Esophagus squamous epithelium (tissue), 5 donors: Measurements from ENCODE around the gene CCDC85C. TPM values are rescaled to one million over a fixed set of nuclear protein-coding genes. Genes with fewer than 3 reads are reported as not detected.

Experiments
- DNase-seq: peaks from one replicate; lab custom pipeline; 2025; lab: John Stamatoyannopoulos, UW
- H3K27ac ChIP-seq, 4 donors: fragments of 200-600 bp; sonication (generic); one replicate each; pipeline ENCODE4 v1.5.1; 2016 to 2019; ENCODE audit warnings: mild to moderate bottlenecking in 1 of 4
- H3K27me3 ChIP-seq, 4 donors: fragments of 200-600 bp; sonication (generic); 1 replicate in 3 of 4; 2 replicates in 1 of 4; pipeline versions ENCODE4 v1.5.1 to v1.6.0; 2017 to 2021; ENCODE audit warnings: antibody characterized with exemption in 1 of 4
- H3K36me3 ChIP-seq, 3 donors: fragments of 200-600 bp; sonication (generic); one replicate each; pipeline ENCODE4 v1.5.1; 2016 to 2019
- H3K4me1 ChIP-seq, 3 donors: fragments of 200-600 bp; sonication (generic); one replicate each; pipeline ENCODE4 v1.5.1; 2017 to 2019
- H3K4me3 ChIP-seq, 4 donors: fragments of 200-600 bp; sonication (generic); 1 replicate in 3 of 4; 2 replicates in 1 of 4; pipeline ENCODE4 v1.5.1; 2016 to 2019; ENCODE audit warnings: mild to moderate bottlenecking in 2 of 4, moderate library complexity in 1 of 4
- H3K9me3 ChIP-seq, 3 donors: fragments of 200-600 bp; sonication (generic); one replicate each; pipeline ENCODE4 v1.5.1; 2016 to 2019
- CTCF ChIP-seq, 6 experiments: fragments of 450-650 bp in 4 of 6; fragments of 200-600 bp in 2 of 6; sonication (generic) in 2 of 6; IDR thresholded peaks; one replicate each; pipeline ENCODE4 v1.5.1; 2016 to 2019; ENCODE audit warnings: antibody characterized with exemption in 6 of 6, mild to moderate bottlenecking in 4 of 6, moderate library complexity in 4 of 6
- POLR2A ChIP-seq, 4 donors: fragments of 450-650 bp; IDR thresholded peaks; one replicate each; pipeline ENCODE4 v1.6.1; 2017; ENCODE audit warnings: antibody characterized with exemption in 4 of 4, mild to moderate bottlenecking in 4 of 4, moderate library complexity in 3 of 4
- WGBS, 2 donors: methylation state at CpG; one replicate each; pipeline ENCODE4 v1.1.5; 2018; 5-methylcytosine and 5-hydroxymethylcytosine counted together
- intact Hi-C: fragments of 100-400 bp; cut with DNase I; formaldehyde crosslinking; loops from one replicate; pipeline ENCODE4 v1.15.0; 2022
- total RNA-seq, 4 donors: library from RNA; depleted of rRNA; stranded (reverse); fragments of >200 nt; gene quantifications; one replicate each; pipeline ENCODE4 v1.1.0, GENCODE V29; 2016
- donor health status: DM: yes; HTN: yes; CAD: no.

The CCDC85C gene
- total RNA-seq, 4 donors from 2014 or later: 23.4 to 52.0 (median 27.1) TPM

- H3K27ac ChIP-seq: peak overlapping the region; percentile 26 to 78 (median 68)
- no peak overlapping the region for H3K4me3 ChIP-seq
- no peak for TF ChIP-seq CTCF (IDR thresholded peaks at IDR 0.05)
- no peak for TF ChIP-seq POLR2A (IDR thresholded peaks at IDR 0.05)
- intact Hi-C loops: no loop called here
- WGBS, 2 donors: 90% methylated on average over 2 of the region's 5 CpGs; no CpG with 5 or more reads in 1 of the 2 donors
- DNase-seq: no peak
- no peaks in the 10 kb centered on the region for H3K27me3 ChIP-seq
- H3K9me3 ChIP-seq: no peaks in the 10 kb centered on the region
- peaks cover 15 to 44% (median 21%) of the 10 kb centered on the region in 3 donors for H3K4me1 ChIP-seq
- peaks cover 0 to 32% (median 0%) of the 10 kb centered on the region in 3 donors for H3K36me3 ChIP-seq
Observed at GRCh38 chr14:99523704-99524055, 80.3 kb downstream of the CCDC85C start.

- H3K27me3 ChIP-seq: no peaks in the 10 kb centered on the region
- WGBS, 2 donors: 85% methylated on average over 4 of the region's 14 CpGs; no CpG with 5 or more reads in 1 of the 2 donors
- H3K27ac ChIP-seq: peak overlapping the region; percentile 26 to 78 (median 68)
- peaks cover 18 to 49% (median 21%) of the 10 kb centered on the region in 3 donors for H3K4me1 ChIP-seq
- intact Hi-C loops: no loop called here
- no peaks in the 10 kb centered on the region for H3K9me3 ChIP-seq
- TF ChIP-seq CTCF (IDR thresholded peaks at IDR 0.05) (no peak), POLR2A (IDR thresholded peaks at IDR 0.05) (no peak)
- H3K4me3 ChIP-seq: no peak overlapping the region
- H3K36me3 ChIP-seq: peaks cover 0 to 28% (median 0%) of the 10 kb centered on the region in 3 donors
- DNase-seq: no peak
Observed at GRCh38 chr14:99522934-99523703, 80.9 kb downstream of the CCDC85C start.

GRCh38 chr14:99522457-99522891 lies 81.5 kb downstream of the CCDC85C start:
- WGBS, 2 donors: 24 to 40% methylated on average over 4 of the region's 12 CpGs
- H3K4me3 ChIP-seq: no peak overlapping the region
- no peaks in the 10 kb centered on the region for H3K27me3 ChIP-seq
- intact Hi-C loops: no loop called here
- DNase-seq: no peak
- peak overlapping the region in 3 of 4 donors; percentile 67 to 78 (median 68) for H3K27ac ChIP-seq
- no peak for TF ChIP-seq CTCF (IDR thresholded peaks at IDR 0.05)
- TF ChIP-seq POLR2A (IDR thresholded peaks at IDR 0.05): no peak
- H3K4me1 ChIP-seq: peaks cover 18 to 53% (median 21%) of the 10 kb centered on the region in 3 donors
- no peaks in the 10 kb centered on the region for H3K9me3 ChIP-seq
- H3K36me3 ChIP-seq: peaks cover 0 to 28% (median 0%) of the 10 kb centered on the region in 3 donors

GRCh38 chr14:99522025-99522401 lies 82.0 kb downstream of the CCDC85C start:
- no peak overlapping the region for H3K4me3 ChIP-seq
- H3K36me3 ChIP-seq: peaks cover 0 to 28% (median 0%) of the 10 kb centered on the region in 3 donors
- H3K9me3 ChIP-seq: no peaks in the 10 kb centered on the region
- WGBS, 2 donors: 60 to 78% methylated on average over 6 to 11 of the region's 18 CpGs
- TF ChIP-seq POLR2A (IDR thresholded peaks at IDR 0.05): no peak
- no peak for TF ChIP-seq CTCF (IDR thresholded peaks at IDR 0.05)
- H3K27ac ChIP-seq: peak overlapping the region in 2 of 4 donors; percentile 1 to 10
- intact Hi-C loops: no loop called here
- no peak for DNase-seq
- H3K4me1 ChIP-seq: peaks cover 18 to 53% (median 21%) of the 10 kb centered on the region in 3 donors
- no peaks in the 10 kb centered on the region for H3K27me3 ChIP-seq
